ENCODE data around the gene KCTD3. TPM values are rescaled to one million over a fixed set of nuclear protein-coding genes. Genes with fewer than 3 reads are reported as not detected.

KCTD3 gene
- total RNA-seq, 3 donors from 2014 or later, result 60.8 to 100.0 (median 87.8) TPM

- Histone ChIP-seq H3K4me3 (no peak overlapping the region), H3K36me3 (peaks cover 15% of the 10 kb centered on the region), H3K9me3 (no peaks in the 10 kb centered on the region), H3K27ac (no peak overlapping the region), H3K4me1 (peaks cover 0 to 8% of the 10 kb centered on the region in 2 donors), H3K27me3 (no peaks in the 10 kb centered on the region)
- TF ChIP-seq CTCF (IDR thresholded peaks at IDR 0.05) (no peak), POLR2A (IDR thresholded peaks at IDR 0.05) (no peak), POLR2AphosphoS5 (IDR thresholded peaks at IDR 0.05) (no peak)
- no peak for DNase-seq (ENCODE audit: low spot score in 2 of 2)
- intact Hi-C loops (cut with DNase I; ENCODE audit: low total_unique reads), result loop anchor here (10.0 kb wide), 1 partner anchor 473 kb away; no protein-coding TSS in a partner anchor
These were observed 40.3 kb downstream of the KCTD3 start for GRCh38 chr1:215607412-215607811.

GRCh38 chr1:215608646-215609045, 41.5 kb downstream of the KCTD3 start:
- intact Hi-C loops (cut with DNase I; ENCODE audit: low total_unique reads), result loop anchor here (10.0 kb wide), 1 partner anchor 474 kb away; no protein-coding TSS in a partner anchor
- Histone ChIP-seq H3K4me1 (peaks cover 0 to 8% of the 10 kb centered on the region in 2 donors), H3K36me3 (peaks cover 15% of the 10 kb centered on the region), H3K27ac (no peak overlapping the region), H3K27me3 (no peaks in the 10 kb centered on the region), H3K4me3 (no peak overlapping the region), H3K9me3 (no peaks in the 10 kb centered on the region)
- DNase-seq (ENCODE audit: low spot score in 2 of 2), result no peak
- TF ChIP-seq CTCF (IDR thresholded peaks at IDR 0.05) (no peak), POLR2A (IDR thresholded peaks at IDR 0.05) (no peak), POLR2AphosphoS5 (IDR thresholded peaks at IDR 0.05) (no peak)

GRCh38 chr1:215612391-215612790, 45.3 kb downstream of the KCTD3 start:
- TF ChIP-seq POLR2AphosphoS5 (IDR thresholded peaks at IDR 0.05) (no peak), CTCF (IDR thresholded peaks at IDR 0.05) (no peak), POLR2A (IDR thresholded peaks at IDR 0.05) (no peak)
- Histone ChIP-seq H3K27ac (no peak overlapping the region), H3K36me3 (peaks cover 15% of the 10 kb centered on the region), H3K4me1 (no peaks in the 10 kb centered on the region), H3K9me3 (no peaks in the 10 kb centered on the region), H3K4me3 (no peak overlapping the region), H3K27me3 (no peaks in the 10 kb centered on the region)
- intact Hi-C loops (cut with DNase I; ENCODE audit: low total_unique reads), result no loop called here
- no peak for DNase-seq (ENCODE audit: low spot score in 2 of 2)

GRCh38 chr1:215617979-215618378, 50.9 kb downstream of the KCTD3 start:
- no peak for DNase-seq (ENCODE audit: low spot score in 2 of 2)
- Histone ChIP-seq H3K4me3 (no peak overlapping the region), H3K27me3 (no peaks in the 10 kb centered on the region), H3K4me1 (no peaks in the 10 kb centered on the region), H3K9me3 (no peaks in the 10 kb centered on the region), H3K36me3 (peaks cover 4% of the 10 kb centered on the region), H3K27ac (no peak overlapping the region)
- no peak for TF ChIP-seq CTCF (IDR thresholded peaks at IDR 0.05)
- no peak for TF ChIP-seq POLR2AphosphoS5 (IDR thresholded peaks at IDR 0.05)
- TF ChIP-seq POLR2A (IDR thresholded peaks at IDR 0.05), result no peak
- intact Hi-C loops (cut with DNase I; ENCODE audit: low total_unique reads), result no loop called here

- H3K27me3 ChIP-seq, result no peaks in the 10 kb centered on the region
- intact Hi-C loops (cut with DNase I; ENCODE audit: low total_unique reads), result no loop called here
- no peaks in the 10 kb centered on the region for H3K9me3 ChIP-seq
- DNase-seq (ENCODE audit: low spot score in 2 of 2), result no peak
- no peak overlapping the region for H3K27ac ChIP-seq
- no peak for TF ChIP-seq POLR2AphosphoS5 (IDR thresholded peaks at IDR 0.05)
- no peaks in the 10 kb centered on the region for H3K4me1 ChIP-seq
- H3K36me3 ChIP-seq, result peaks cover 4% of the 10 kb centered on the region
- H3K4me3 ChIP-seq, result no peak overlapping the region
These were observed 56.1 kb downstream of the KCTD3 start for GRCh38 chr1:215623162-215623561.

GRCh38 chr1:215625949-215626348, 58.8 kb downstream of the KCTD3 start:
- TF ChIP-seq POLR2A (IDR thresholded peaks at IDR 0.05) (no peak), CTCF (IDR thresholded peaks at IDR 0.05) (no peak), POLR2AphosphoS5 (IDR thresholded peaks at IDR 0.05) (no peak)
- H3K27ac ChIP-seq, result no peak overlapping the region
- no peaks in the 10 kb centered on the region for H3K27me3 ChIP-seq
- no peak for DNase-seq (ENCODE audit: low spot score in 2 of 2)
- H3K4me1 ChIP-seq, result no peaks in the 10 kb centered on the region
- H3K9me3 ChIP-seq, result no peaks in the 10 kb centered on the region
- intact Hi-C loops (cut with DNase I; ENCODE audit: low total_unique reads), result no loop called here
- H3K4me3 ChIP-seq, result no peak overlapping the region
- no peaks in the 10 kb centered on the region for H3K36me3 ChIP-seq
